Ecto neural progenitor cell (in vitro differentiated cells): Measurements from ENCODE around the gene EN1.
A peak's percentile ranks its signal among the peaks of the same experiment; 100 is the strongest.

Source experiments
- DNase-seq: peaks from one replicate; pipeline ENCODE4 v3.0.0-alpha.2; 2018; ENCODE audit warnings: low spot score

The EN1 gene

GRCh38 chr2:118855451-118856279 is 8.2 kb upstream of the EN1 start:
- DNase-seq = peak; percentile 96

GRCh38 chr2:118854507-118855345 is 7.3 kb upstream of the EN1 start:
- peak; percentile 65 for DNase-seq

- DNase-seq = peak; percentile 64
These were observed 6.3 kb upstream of the EN1 start for GRCh38 chr2:118853651-118854291.

GRCh38 chr2:118853129-118853640 is 5.7 kb upstream of the EN1 start:
- no peak for DNase-seq

GRCh38 chr2:118852605-118853128 is 5.2 kb upstream of the EN1 start:
- DNase-seq = peak; percentile 70

GRCh38 chr2:118851650-118852049 is 4.2 kb upstream of the EN1 start:
- DNase-seq = peak; percentile 65

GRCh38 chr2:118850901-118851415 is 3.5 kb upstream of the EN1 start:
- DNase-seq = peak; percentile 39

- DNase-seq = peak; percentile 60
These were observed 2.9 kb upstream of the EN1 start for GRCh38 chr2:118850168-118850900.

- no peak for DNase-seq
These were observed 2.0 kb upstream of the EN1 start for GRCh38 chr2:118849226-118850167.

- DNase-seq = peak; percentile 68
These were observed 1.2 kb upstream of the EN1 start for GRCh38 chr2:118848381-118849225.

GRCh38 chr2:118847762-118848172 is 319 bp upstream of the EN1 start:
- peak; percentile 94 for DNase-seq

- peak; percentile 66 for DNase-seq
These were observed 951 bp downstream of the EN1 start for GRCh38 chr2:118846442-118846952.

GRCh38 chr2:118845522-118846441 is 1.7 kb downstream of the EN1 start:
- no peak for DNase-seq

GRCh38 chr2:118845005-118845521 is 2.4 kb downstream of the EN1 start:
- DNase-seq = no peak

- DNase-seq = no peak
These were observed 3.0 kb downstream of the EN1 start for GRCh38 chr2:118844261-118845004.

GRCh38 chr2:118843483-118844132 is 3.8 kb downstream of the EN1 start:
- peak; percentile 46 for DNase-seq
